ENCODE results near the gene RAB3IL1. TPM values are rescaled to one million over a fixed set of nuclear protein-coding genes. Genes with fewer than 3 reads are reported as not detected.

Gene RAB3IL1
- total RNA-seq, 4 donors from 2014 or later, result 0.15 to 10.3 (median 5.0) TPM

DNA sequence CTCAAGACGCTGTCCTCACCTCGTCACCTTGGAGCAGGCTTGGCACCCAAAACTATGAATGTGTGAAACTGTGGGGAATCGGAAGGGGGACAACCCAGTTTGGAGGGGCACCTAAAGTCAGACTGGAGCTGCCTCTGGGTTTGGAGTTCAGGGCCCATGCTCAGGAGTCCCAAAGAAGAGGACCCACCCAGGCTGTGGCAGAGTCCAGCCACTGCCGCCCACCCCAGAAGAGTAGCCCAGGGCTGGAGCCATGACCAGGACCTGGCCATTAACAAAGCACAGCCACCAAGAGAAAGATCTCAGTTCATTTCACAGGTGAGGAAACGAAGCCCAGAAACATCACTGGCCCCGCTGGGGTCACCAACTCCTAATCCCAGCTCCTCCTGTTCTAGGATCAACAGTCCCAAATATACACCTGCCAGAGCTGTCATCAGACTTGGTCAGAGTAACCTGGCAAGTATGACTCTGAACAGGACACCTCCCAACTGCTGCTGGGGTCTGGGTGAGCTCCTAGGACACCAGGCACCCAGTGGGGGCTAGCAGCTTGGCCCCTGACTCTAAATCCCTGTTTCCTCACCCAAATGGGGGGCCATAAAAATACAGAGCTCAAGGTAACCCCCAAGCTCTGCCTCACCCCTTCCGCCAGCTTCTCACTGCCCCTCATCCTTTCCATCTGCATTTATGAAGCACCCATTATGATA lies 2.7 kb downstream of the RAB3IL1 start:
- Histone ChIP-seq H3K4me3 (no peak overlapping the region), H3K27me3 (peaks cover 0 to 45% (median 0%) of the 10 kb centered on the region in 4 donors), H3K36me3 (no peaks in the 10 kb centered on the region), H3K27ac (no peak overlapping the region), H3K4me1 (peaks cover 19 to 94% (median 25%) of the 10 kb centered on the region in 3 donors), H3K9me3 (no peaks in the 10 kb centered on the region)
- intact Hi-C loops (cut with DNase I), result no loop called here
- TF ChIP-seq, protein P1, sequence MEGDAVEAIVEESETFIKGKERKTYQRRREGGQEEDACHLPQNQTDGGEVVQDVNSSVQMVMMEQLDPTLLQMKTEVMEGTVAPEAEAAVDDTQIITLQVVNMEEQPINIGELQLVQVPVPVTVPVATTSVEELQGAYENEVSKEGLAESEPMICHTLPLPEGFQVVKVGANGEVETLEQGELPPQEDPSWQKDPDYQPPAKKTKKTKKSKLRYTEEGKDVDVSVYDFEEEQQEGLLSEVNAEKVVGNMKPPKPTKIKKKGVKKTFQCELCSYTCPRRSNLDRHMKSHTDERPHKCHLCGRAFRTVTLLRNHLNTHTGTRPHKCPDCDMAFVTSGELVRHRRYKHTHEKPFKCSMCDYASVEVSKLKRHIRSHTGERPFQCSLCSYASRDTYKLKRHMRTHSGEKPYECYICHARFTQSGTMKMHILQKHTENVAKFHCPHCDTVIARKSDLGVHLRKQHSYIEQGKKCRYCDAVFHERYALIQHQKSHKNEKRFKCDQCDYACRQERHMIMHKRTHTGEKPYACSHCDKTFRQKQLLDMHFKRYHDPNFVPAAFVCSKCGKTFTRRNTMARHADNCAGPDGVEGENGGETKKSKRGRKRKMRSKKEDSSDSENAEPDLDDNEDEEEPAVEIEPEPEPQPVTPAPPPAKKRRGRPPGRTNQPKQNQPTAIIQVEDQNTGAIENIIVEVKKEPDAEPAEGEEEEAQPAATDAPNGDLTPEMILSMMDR (IDR thresholded peaks at IDR 0.05), result no peak
- no peak for TF ChIP-seq POLR2A (IDR thresholded peaks at IDR 0.05)
- 85 to 86% methylated on average over 5 of the region's 7 CpGs for WGBS, 2 donors
- no peak for DNase-seq

DNA sequence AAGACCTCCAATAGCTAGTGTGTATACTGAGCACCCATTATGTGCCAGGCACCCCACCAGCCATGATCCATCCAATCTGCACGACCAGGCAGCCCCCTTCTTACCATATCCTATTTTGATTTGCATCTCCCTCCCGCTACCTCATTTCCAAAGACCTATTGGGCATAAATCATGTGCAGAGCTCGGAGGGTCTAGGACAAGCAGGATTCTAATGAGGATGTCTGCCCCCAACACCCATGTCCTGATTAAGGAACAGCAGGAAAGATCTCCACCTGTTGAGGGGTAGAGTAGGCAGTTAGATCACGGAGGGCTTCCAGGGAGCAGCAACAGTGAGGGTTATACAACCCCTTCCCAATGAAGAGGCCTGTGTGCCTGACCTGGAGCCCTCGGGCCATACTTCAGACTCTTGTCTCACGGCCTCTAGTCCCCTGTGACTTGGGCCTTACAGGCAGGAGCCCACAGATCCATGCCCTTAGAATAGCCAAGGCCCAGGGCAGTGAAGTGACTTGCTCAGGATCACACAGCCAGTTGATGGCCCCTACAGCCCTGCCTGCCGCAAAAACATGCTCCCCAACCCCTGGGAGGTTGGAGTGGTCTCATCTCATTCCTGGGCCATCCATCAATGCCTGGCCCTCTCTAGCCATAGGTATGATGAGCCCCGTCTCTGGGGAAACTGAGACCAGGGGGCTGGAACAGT lies 3.5 kb downstream of the RAB3IL1 start:
- 74 to 81% methylated on average over 5 of the region's 8 CpGs for WGBS, 2 donors
- H3K4me3 ChIP-seq, result no peak overlapping the region
- no peaks in the 10 kb centered on the region for H3K9me3 ChIP-seq
- TF ChIP-seq, protein P1 (IDR thresholded peaks at IDR 0.05), result no peak
- no peak for TF ChIP-seq POLR2A (IDR thresholded peaks at IDR 0.05)
- peaks cover 18 to 94% (median 25%) of the 10 kb centered on the region in 3 donors for H3K4me1 ChIP-seq
- H3K36me3 ChIP-seq, result no peaks in the 10 kb centered on the region
- no peak overlapping the region for H3K27ac ChIP-seq
- DNase-seq, result no peak
- peaks cover 0 to 37% (median 0%) of the 10 kb centered on the region in 4 donors for H3K27me3 ChIP-seq
- intact Hi-C loops (cut with DNase I), result no loop called here

DNA sequence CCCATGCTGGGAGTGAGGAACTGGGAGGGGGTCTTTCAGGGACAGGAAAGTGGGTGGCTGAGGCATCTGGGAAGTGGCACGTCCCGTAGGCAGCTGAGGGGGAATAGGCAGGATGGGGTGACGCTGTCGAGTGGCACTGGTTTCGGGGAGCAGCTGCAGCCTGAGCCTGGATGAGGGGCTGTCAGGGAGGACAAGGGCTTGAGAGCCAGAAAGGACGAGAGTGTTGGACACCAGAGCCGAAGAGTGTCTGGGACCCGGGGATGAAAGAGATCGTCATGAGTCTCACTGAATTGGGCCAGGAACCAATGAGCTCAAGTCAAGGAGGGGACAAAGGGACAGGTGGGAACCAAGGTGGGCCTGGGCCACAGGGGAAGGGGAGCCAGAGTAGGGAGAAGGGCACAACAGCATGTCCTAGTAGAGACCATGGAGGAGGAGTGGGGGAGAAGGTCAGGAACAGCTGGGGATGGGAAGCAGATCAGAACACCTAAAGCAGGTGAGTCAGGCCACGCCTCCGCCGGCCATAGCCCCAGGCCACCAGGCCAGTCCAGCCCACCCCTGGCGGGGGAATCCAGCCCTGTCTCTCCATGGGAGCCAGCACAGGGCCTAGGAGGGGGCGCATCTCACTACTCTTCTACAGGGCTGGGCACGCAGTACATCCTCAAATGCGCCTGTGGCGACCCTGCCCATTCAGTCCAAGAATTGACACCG lies 4.2 kb downstream of the RAB3IL1 start:
- no peak for TF ChIP-seq POLR2A (IDR thresholded peaks at IDR 0.05)
- TF ChIP-seq, protein P1 (IDR thresholded peaks at IDR 0.05), result no peak

DNA sequence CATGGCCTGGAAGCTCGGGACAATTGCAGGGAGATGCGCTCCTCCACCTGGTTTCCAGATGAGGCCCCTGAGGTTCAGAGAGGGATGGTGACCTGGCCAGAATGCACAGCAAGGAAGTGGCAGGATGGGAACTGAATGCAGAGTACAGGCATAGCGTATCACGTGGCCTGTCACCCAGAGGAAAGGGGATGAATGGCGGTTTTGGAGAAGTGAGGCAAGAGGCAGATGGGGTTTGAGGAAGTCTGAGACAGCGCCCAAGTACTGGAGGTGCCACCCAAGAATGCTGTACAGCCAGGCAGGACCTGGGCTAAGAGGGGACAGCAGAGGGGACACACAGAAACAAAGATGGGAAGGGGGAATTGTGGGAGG lies 4.9 kb downstream of the RAB3IL1 start:
- TF ChIP-seq POLR2A (IDR thresholded peaks at IDR 0.05), result no peak
- TF ChIP-seq, protein P1 (IDR thresholded peaks at IDR 0.05), result no peak
- Histone ChIP-seq H3K27ac (peak overlapping the region in 2 of 4 donors; percentile 0 to 49), H3K36me3 (peaks cover 0 to 5% (median 0%) of the 10 kb centered on the region in 3 donors), H3K27me3 (peaks cover 0 to 24% (median 0%) of the 10 kb centered on the region in 4 donors), H3K4me1 (peaks cover 6 to 87% (median 15%) of the 10 kb centered on the region in 3 donors), H3K9me3 (no peaks in the 10 kb centered on the region), H3K4me3 (no peak overlapping the region)
- DNase-seq, result no peak
- WGBS, 2 donors, result 58 to 76% methylated on average over 4 to 6 of the region's 6 CpGs
- intact Hi-C loops (cut with DNase I), result no loop called here

More for the DNA sequence above, 4.2 kb downstream of the RAB3IL1 start:
- H3K4me1 ChIP-seq, result peaks cover 11 to 93% (median 21%) of the 10 kb centered on the region in 3 donors
- DNase-seq, result no peak
- no peaks in the 10 kb centered on the region for H3K36me3 ChIP-seq
- peaks cover 0 to 30% (median 0%) of the 10 kb centered on the region in 4 donors for H3K27me3 ChIP-seq
- H3K9me3 ChIP-seq, result no peaks in the 10 kb centered on the region
- WGBS, 2 donors, result 60 to 76% methylated on average over 12 to 18 of the region's 18 CpGs
- no peak overlapping the region for H3K4me3 ChIP-seq
- intact Hi-C loops (cut with DNase I), result no loop called here
- peak overlapping the region in 2 of 4 donors; percentile 0 to 49 for H3K27ac ChIP-seq
